ENCODE measurements around the gene UTP11. TPM values are rescaled to one million over a fixed set of nuclear protein-coding genes. Genes with fewer than 3 reads are reported as not detected.

The UTP11 gene
- total RNA-seq, 1 donor from 2014 or later: 26.4 TPM

DNA sequence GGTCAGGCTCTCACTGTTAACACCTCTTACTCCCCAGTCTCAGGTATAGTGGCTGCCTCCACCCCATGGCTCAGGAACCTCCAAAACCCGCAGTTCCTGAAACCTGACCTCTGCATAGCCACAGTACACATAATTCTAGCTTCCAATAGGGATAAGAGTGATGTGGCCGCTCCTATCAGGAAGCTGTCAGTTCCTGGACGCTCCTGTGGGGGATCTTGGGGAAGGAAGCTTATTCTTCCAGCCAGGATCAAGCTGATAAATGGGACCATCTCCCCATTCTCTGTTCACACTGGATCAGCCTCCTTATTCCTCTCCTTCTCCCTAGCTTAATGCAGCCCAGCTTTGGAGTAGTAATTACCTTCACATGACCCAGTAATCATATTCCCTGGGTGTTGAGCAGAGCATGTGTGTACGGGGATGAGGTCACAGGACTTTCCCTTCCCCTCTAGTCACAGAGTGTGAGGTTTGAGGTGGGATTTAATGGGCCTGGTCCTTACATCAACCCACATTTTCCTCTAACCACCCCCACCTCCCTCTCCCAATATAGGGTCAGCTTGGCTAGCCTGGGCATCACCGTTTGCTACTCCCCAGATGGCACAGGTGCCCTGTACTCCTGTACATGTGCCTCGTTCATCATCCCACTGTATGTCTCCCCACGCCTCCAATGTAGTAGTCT, 41.0 kb downstream of the UTP11 start:
- DNase-seq (ENCODE audit: low spot score): no peak
- Mint-ChIP-seq H3K27ac (ENCODE audit: unreplicated experiment) (no peak overlapping the region), H3K9me3 (ENCODE audit: low read depth) (no peaks in the 10 kb centered on the region), H3K27me3 (ENCODE audit: low read depth) (peaks cover 2% of the 10 kb centered on the region), H3K4me1 (ENCODE audit: low read depth) (peaks cover 7% of the 10 kb centered on the region), H3K4me3 (ENCODE audit: unreplicated experiment) (no peak overlapping the region), H3K36me3 (ENCODE audit: low read depth) (no peaks in the 10 kb centered on the region)
- TF ChIP-seq, protein P1, sequence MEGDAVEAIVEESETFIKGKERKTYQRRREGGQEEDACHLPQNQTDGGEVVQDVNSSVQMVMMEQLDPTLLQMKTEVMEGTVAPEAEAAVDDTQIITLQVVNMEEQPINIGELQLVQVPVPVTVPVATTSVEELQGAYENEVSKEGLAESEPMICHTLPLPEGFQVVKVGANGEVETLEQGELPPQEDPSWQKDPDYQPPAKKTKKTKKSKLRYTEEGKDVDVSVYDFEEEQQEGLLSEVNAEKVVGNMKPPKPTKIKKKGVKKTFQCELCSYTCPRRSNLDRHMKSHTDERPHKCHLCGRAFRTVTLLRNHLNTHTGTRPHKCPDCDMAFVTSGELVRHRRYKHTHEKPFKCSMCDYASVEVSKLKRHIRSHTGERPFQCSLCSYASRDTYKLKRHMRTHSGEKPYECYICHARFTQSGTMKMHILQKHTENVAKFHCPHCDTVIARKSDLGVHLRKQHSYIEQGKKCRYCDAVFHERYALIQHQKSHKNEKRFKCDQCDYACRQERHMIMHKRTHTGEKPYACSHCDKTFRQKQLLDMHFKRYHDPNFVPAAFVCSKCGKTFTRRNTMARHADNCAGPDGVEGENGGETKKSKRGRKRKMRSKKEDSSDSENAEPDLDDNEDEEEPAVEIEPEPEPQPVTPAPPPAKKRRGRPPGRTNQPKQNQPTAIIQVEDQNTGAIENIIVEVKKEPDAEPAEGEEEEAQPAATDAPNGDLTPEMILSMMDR (IDR thresholded peaks at IDR 0.05): no peak

DNA sequence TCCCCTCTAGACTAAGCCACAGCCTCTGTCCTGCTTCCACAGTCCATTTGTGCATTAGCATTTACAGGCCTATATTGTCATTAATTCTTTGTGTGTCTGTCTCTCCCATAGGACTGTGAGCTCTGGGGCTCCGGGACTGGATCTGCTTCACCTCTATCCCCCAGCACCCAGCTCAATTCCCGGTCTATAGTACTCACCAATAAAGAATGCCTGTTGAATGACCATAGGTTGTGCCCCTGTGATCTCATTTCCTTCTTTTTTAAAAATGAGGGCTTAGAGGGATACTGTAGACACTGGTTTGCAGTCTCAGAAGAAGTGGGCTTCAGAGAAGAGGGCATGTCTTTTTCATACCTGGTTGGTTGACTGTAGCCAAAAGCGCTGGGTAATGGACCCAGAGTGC, 42.9 kb downstream of the UTP11 start:
- Mint-ChIP-seq H3K9me3 (ENCODE audit: low read depth) (no peaks in the 10 kb centered on the region), H3K36me3 (ENCODE audit: low read depth) (no peaks in the 10 kb centered on the region), H3K27ac (ENCODE audit: unreplicated experiment) (no peak overlapping the region), H3K4me1 (ENCODE audit: low read depth) (peaks cover 3% of the 10 kb centered on the region), H3K27me3 (ENCODE audit: low read depth) (peaks cover 2% of the 10 kb centered on the region), H3K4me3 (ENCODE audit: unreplicated experiment) (no peak overlapping the region)
- TF ChIP-seq, protein P1 (IDR thresholded peaks at IDR 0.05): no peak
- no peak for DNase-seq (ENCODE audit: low spot score)

DNA sequence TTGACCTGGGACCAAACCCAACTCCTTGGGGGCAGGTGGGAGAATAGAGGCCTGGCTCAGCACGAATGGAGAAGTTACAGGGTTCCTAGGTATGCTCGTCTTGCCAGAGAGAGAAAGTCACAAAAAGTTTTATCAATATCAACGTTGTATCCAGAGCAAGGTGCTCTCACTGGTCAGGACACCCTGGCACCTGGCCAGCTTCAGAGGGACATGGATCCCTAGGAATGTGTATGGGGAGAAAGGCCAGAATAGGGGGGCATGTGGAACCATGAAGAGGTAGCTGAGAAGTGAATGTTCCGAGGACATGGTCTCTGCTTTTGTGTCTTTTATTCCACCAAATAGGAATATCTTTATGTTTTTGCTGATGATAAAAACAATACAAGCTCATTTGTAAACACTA, 43.4 kb downstream of the UTP11 start:
- H3K27me3 Mint-ChIP-seq (ENCODE audit: low read depth): peaks cover 2% of the 10 kb centered on the region
- H3K36me3 Mint-ChIP-seq (ENCODE audit: low read depth): no peaks in the 10 kb centered on the region
- no peaks in the 10 kb centered on the region for H3K9me3 Mint-ChIP-seq (ENCODE audit: low read depth)
- no peak overlapping the region for H3K27ac Mint-ChIP-seq (ENCODE audit: unreplicated experiment)
- TF ChIP-seq, protein P1 (IDR thresholded peaks at IDR 0.05): no peak
- no peaks in the 10 kb centered on the region for H3K4me1 Mint-ChIP-seq (ENCODE audit: low read depth)
- DNase-seq (ENCODE audit: low spot score): no peak
- no peak overlapping the region for H3K4me3 Mint-ChIP-seq (ENCODE audit: unreplicated experiment)

DNA sequence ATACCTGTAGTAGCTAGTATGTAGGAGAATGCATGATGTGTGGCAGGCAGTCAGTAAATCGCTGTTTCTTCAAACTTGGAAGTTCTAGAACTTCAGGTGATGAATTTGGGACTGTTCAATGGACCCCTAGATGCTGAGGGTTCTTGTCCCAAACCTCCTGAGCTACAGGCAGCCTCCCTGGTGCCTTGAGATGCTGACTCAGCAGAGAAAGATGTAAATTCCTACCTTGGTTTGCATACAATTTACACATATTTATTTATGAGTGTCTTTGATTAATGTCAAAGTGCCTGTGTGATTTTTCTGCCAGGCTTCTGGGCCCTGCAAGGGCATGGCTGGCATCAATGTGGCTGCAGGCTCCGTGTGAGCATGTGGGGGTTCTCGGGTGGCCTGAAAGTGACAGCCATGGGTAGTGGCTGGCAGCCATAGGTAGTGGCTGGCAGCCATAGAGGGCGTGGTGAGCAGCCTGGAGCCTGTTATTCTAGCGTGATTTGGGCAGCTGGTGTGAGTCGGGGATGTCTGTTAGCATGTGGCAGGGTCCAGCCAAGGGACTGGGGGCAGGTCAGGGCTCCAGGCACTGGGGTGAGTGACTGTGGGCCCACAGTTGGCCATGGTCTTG, 47.2 kb downstream of the UTP11 start:
- H3K27me3 Mint-ChIP-seq (ENCODE audit: low read depth): no peaks in the 10 kb centered on the region
- no peak overlapping the region for H3K4me3 Mint-ChIP-seq (ENCODE audit: unreplicated experiment)
- no peaks in the 10 kb centered on the region for H3K9me3 Mint-ChIP-seq (ENCODE audit: low read depth)
- no peak for DNase-seq (ENCODE audit: low spot score)
- H3K36me3 Mint-ChIP-seq (ENCODE audit: low read depth): no peaks in the 10 kb centered on the region
- H3K4me1 Mint-ChIP-seq (ENCODE audit: low read depth): peaks cover 15% of the 10 kb centered on the region
- H3K27ac Mint-ChIP-seq (ENCODE audit: unreplicated experiment): no peak overlapping the region
- TF ChIP-seq, protein P1 (IDR thresholded peaks at IDR 0.05): no peak

DNA sequence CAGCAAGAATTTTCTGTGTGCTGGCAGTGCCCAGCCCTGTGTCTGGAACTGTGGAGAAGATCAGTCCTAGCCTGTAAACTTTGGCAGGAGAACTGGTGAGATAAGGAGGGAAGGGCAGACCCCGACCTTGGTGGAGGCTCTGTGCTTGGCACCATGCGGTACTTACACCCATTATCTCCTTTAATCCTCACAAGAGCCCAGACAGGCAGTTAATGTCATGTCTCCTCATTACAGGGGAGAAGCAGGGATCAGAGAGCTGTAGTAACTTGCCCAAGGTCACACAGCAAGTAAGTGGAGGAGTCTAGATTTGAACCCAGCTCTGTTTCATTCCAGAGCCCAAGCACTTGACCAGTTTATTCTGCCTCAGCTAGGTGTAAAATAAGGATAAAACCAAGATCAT, 48.0 kb downstream of the UTP11 start:
- no peak overlapping the region for H3K27ac Mint-ChIP-seq (ENCODE audit: unreplicated experiment)
- no peak for DNase-seq (ENCODE audit: low spot score)
- no peak overlapping the region for H3K4me3 Mint-ChIP-seq (ENCODE audit: unreplicated experiment)
- TF ChIP-seq, protein P1 (IDR thresholded peaks at IDR 0.05): no peak
- H3K9me3 Mint-ChIP-seq (ENCODE audit: low read depth): no peaks in the 10 kb centered on the region
- H3K4me1 Mint-ChIP-seq (ENCODE audit: low read depth): peaks cover 15% of the 10 kb centered on the region
- no peaks in the 10 kb centered on the region for H3K27me3 Mint-ChIP-seq (ENCODE audit: low read depth)
- no peaks in the 10 kb centered on the region for H3K36me3 Mint-ChIP-seq (ENCODE audit: low read depth)
